K562 (cell line): Measurements from ENCODE around the gene CUEDC2. TPM values are rescaled to one million over a fixed set of nuclear protein-coding genes. Genes with fewer than 3 reads are reported as not detected.

Experiments used
- ARID1B ChIP-seq: fragments of 450-650 bp; IDR thresholded peaks from 2 replicates; pipeline ENCODE4 v1.6.1; 2016; ENCODE audit warnings: antibody characterized with exemption, mild to moderate bottlenecking, inconsistent platforms
- CBFA2T2 ChIP-seq: fragments of 450-650 bp; conservative IDR thresholded peaks from 2 replicates; pipeline ENCODE4 v1.6.1; 2017; ENCODE audit warnings: mild to moderate bottlenecking
- CBFA2T3 ChIP-seq: fragments of 450-650 bp; IDR thresholded peaks from 2 replicates; pipeline ENCODE4 v1.6.1; 2017
- DMBX1 ChIP-seq: fragments of 250-450 bp; sonication (Bioruptor Pico); IDR thresholded peaks from 2 replicates; pipeline ENCODE4 v1.8.0; 2022; ENCODE audit warnings: inconsistent platforms, mild to moderate bottlenecking, moderate library complexity, borderline replicate concordance
- FOSL1 ChIP-seq: fragments of 200-800 bp; sonication (Bioruptor generic); conservative IDR thresholded peaks from 2 replicates; pipeline ENCODE4 v1.6.1; 2016; ENCODE audit warnings: missing genetic modification characterization, missing compliant biosample characterization
- HBP1 ChIP-seq: fragments of 450-650 bp; formaldehyde crosslinking; IDR thresholded peaks from 2 replicates; pipeline ENCODE4 v1.4.0; 2022; ENCODE audit warnings: missing genetic modification characterization
- JUND ChIP-seq, 2 experiments: IDR thresholded peaks; 2 replicates in 1 of 2; 3 replicates in 1 of 2; pipeline ENCODE4 v1.6.1; 2011; ENCODE audit warnings: borderline replicate concordance in 2 of 2, low read depth in 2 of 2, low read length in 2 of 2, improper control_type of control experiment in 1 of 2, missing biosample characterization in 1 of 2, missing genetic modification characterization in 1 of 2, missing genetic modification reagents in 1 of 2
- KDM1A ChIP-seq, 2 experiments: fragments of 450-650 bp; IDR thresholded peaks; 2 replicates each; pipeline ENCODE4 v1.6.1; 2016; ENCODE audit warnings: mild to moderate bottlenecking in 2 of 2
- RERE ChIP-seq: sonication (generic); formaldehyde crosslinking; IDR thresholded peaks from 2 replicates; pipeline ENCODE4 v1.8.0; 2023; ENCODE audit warnings: missing genetic modification reagents, mild to moderate bottlenecking, borderline replicate concordance
- SOX6 ChIP-seq: fragments of 450-650 bp; IDR thresholded peaks from 2 replicates; pipeline ENCODE4 v1.6.1; 2014; ENCODE audit warnings: mild to moderate bottlenecking
- polyA plus RNA-seq, 8 experiments: library from polyadenylated mRNA; depleted of rRNA in 4 of 8; stranded (reverse) in 5 of 8; unstranded in 3 of 8; fragments of >200 nt; fragmentation: Nextera tagmentation in 2 of 8; fragmentation: Illumina TruSeq in 1 of 8; extraction: Ambion mirVana in 2 of 8; extraction: Trizol in 1 of 8; gene quantifications; 2 replicates each; pipeline versions ENCODE4 v1.2.1 to v1.2.3, GENCODE V29; 2011 to 2014; ENCODE audit warnings: inconsistent platforms in 1 of 8, missing spikeins in 1 of 8
- total RNA-seq, 7 experiments: library from RNA; depleted of rRNA in 6 of 7; stranded (reverse); fragments of >200 nt in 6 of 7; fragmentation: Illumina TruSeq in 2 of 7; extraction: Trizol in 2 of 7; gene quantifications; 2 replicates each; pipeline versions ENCODE4 v1.2.1 to v1.2.3, GENCODE V29; 2011 to 2021; ENCODE audit warnings: low replicate concordance in 1 of 7

The CUEDC2 gene
- total and polyA plus RNA-seq, 9 of the 15 experiments (the other 6 are each of a cell fraction or from before 2014, with no cell fraction given) = 8.5 to 48.9 (median 27.4) TPM

GRCh38 chr10:102389894-102390293, 42.5 kb downstream of the CUEDC2 start (continued):
- TF ChIP-seq RERE (CRISPR knock-in tag) (no peak), DMBX1 (CRISPR knock-in tag) (no peak), JUND (IDR thresholded peaks at IDR 0.05; ENCODE audit: borderline replicate concordance, low read depth, low read length) (peak; percentile 42; the same call in 1 of the 2 replicates), JUND (tag; IDR thresholded peaks at IDR 0.05; ENCODE audit: borderline replicate concordance, low read depth, low read length) (peak; percentile 18; the same call in 1 of the 3 replicates), SOX6 (0 out of 2 replicates have a peak, but pooled peaks have one; percentile 27), CBFA2T3 (peak; percentile 66), ARID1B (peak; percentile 44; the same call in 1 of the 2 replicates), FOSL1 (tag) (peak; percentile 63), KDM1A (IDR thresholded peaks at IDR 0.05) (peak; percentile 55 to 63), CBFA2T2 (peak; percentile 37; the same call in 1 of the 2 replicates), HBP1 (CRISPR knock-in tag) (no peak)
